Retinal pigment epithelial cell (primary cell): Measurements from ENCODE around the gene MUC5AC.
A peak's percentile ranks its signal among the peaks of the same experiment; 100 is the strongest.

ENCODE experiments used
- DNase-seq: peaks from one replicate; pipeline ENCODE4 v3.0.0-alpha.2; 2010; ENCODE audit warnings: low read depth
- H3K4me3 ChIP-seq: 2 replicates; pipeline ENCODE4 v1.5.1; 2011; ENCODE audit warnings: mild to moderate bottlenecking, low read length, control low read depth, moderate library complexity
- CTCF ChIP-seq: conservative IDR thresholded peaks from 2 replicates; pipeline ENCODE4 v1.5.1; 2011; ENCODE audit warnings: low read depth, low read length, control low read depth, inconsistent platforms

Gene MUC5AC

GRCh38 chr11:1230121-1230455, 72.3 kb downstream of the MUC5AC start:
- H3K4me3 ChIP-seq: no peak overlapping the region
- no peak for DNase-seq
- no peak for TF ChIP-seq CTCF

GRCh38 chr11:1230456-1231395, 73.0 kb downstream of the MUC5AC start:
- TF ChIP-seq CTCF: no peak
- H3K4me3 ChIP-seq: no peak overlapping the region
- no peak for DNase-seq

GRCh38 chr11:1231396-1232020, 73.8 kb downstream of the MUC5AC start:
- no peak for DNase-seq
- no peak for TF ChIP-seq CTCF
- no peak overlapping the region for H3K4me3 ChIP-seq

- no peak overlapping the region for H3K4me3 ChIP-seq
- DNase-seq: no peak
- no peak for TF ChIP-seq CTCF
These were observed 74.5 kb downstream of the MUC5AC start for GRCh38 chr11:1232021-1232882.

GRCh38 chr11:1232883-1233321, 75.1 kb downstream of the MUC5AC start:
- DNase-seq: no peak
- no peak overlapping the region for H3K4me3 ChIP-seq
- no peak for TF ChIP-seq CTCF

- no peak overlapping the region for H3K4me3 ChIP-seq
- no peak for DNase-seq
- peak; percentile 22 for TF ChIP-seq CTCF
These were observed 75.7 kb downstream of the MUC5AC start for GRCh38 chr11:1233351-1234053.
